Measurements from ENCODE around the gene C1QTNF8.

Gene C1QTNF8

DNA sequence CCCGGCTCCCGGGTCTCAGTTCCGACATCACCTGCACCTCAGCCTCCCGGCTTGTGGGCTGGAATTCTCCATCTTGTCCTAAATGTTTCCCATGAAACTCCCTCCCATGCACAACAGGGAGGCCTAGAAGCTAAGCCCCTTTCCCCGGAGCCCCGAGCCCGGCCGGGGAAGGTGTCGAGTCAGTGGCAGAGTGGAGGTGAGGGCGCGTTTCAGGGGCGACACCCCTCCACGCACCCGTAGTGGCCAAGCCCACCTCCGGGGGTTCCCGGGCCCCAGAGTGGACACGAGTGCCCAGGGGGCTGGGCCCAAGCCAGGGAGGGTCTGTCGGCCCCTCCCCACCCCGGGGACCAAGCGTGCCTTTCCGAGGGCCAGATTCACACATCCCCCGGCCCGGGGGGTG lies 25.0 kb upstream of the C1QTNF8 start:
- Mint-ChIP-seq H3K4me3 (no peak overlapping the region), H3K4me1 (ENCODE audit: low read depth) (no peaks in the 10 kb centered on the region), H3K36me3 (ENCODE audit: low read depth) (no peaks in the 10 kb centered on the region), H3K9me3 (no peaks in the 10 kb centered on the region), H3K27me3 (no peaks in the 10 kb centered on the region), H3K27ac (no peak overlapping the region)

- H3K27ac Mint-ChIP-seq, result no peak overlapping the region
- no peaks in the 10 kb centered on the region for H3K9me3 Mint-ChIP-seq
- H3K4me1 Mint-ChIP-seq (ENCODE audit: low read depth), result no peaks in the 10 kb centered on the region
- no peak overlapping the region for H3K4me3 Mint-ChIP-seq
- H3K27me3 Mint-ChIP-seq, result no peaks in the 10 kb centered on the region
- no peaks in the 10 kb centered on the region for H3K36me3 Mint-ChIP-seq (ENCODE audit: low read depth)
Measured at GRCh38 chr16:1120577-1120941, 24.5 kb upstream of the C1QTNF8 start.

DNA sequence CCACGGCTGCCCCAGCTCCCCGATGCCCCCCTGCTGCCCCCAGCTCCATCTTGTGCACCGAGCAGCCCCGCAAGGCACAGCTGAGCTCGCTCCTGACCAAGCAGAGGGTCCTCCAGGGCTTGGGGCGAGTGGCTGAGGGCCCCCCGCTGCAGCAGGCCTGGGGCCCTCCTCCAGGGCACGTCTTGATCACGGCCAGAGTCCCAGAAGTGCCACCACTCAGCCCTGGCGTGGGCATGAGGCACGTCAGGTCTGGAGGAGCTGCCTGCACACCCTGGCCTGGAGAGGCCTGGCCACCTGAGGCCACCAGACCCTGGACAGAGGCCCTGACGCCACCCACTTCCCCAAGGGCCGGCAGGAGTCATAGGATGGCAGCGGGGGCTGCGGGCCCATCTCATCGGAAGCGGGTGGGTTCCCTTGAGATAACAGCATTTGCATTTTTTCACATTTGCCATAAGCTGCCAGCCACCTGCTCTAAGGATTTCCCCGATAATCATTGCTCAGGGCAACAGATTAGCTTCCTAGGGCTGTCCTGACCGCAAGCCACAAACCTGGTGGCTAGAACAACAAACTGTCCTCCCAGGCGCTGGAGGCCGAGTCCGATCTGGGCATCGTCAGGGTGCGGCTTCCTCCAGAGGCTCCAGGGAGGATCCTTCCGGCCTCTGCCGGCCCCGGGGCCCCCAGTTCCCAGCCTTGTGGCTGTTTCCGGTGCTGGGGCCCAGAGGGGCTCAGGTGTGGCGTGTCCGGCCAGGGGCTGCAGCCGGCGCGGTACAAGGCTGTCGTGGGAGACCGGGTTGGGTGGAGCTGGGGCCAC lies 23.9 kb upstream of the C1QTNF8 start:
- Mint-ChIP-seq H3K4me3 (no peak overlapping the region), H3K9me3 (no peaks in the 10 kb centered on the region), H3K4me1 (ENCODE audit: low read depth) (no peaks in the 10 kb centered on the region), H3K27ac (no peak overlapping the region), H3K27me3 (no peaks in the 10 kb centered on the region), H3K36me3 (ENCODE audit: low read depth) (no peaks in the 10 kb centered on the region)

DNA sequence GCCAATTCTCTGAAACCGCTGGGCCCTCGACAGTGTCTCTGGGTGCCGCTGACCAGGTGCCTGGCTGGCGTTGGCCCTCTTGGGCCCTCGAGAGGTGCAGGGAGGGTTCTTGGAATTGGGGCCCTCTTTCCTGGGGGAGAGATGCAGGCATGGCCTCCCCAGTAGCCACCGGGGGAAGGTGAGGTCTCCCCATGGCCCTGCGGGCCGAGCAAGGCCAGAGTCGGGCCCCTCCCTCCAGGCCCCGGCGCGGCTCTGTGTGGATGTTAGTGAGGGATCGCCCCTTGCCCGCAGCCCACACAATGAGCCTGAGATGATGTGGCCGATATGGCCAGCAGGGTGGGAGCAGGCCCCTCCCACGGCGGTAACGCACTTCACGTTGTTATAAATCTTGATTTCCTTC lies 23.1 kb upstream of the C1QTNF8 start:
- no peaks in the 10 kb centered on the region for H3K9me3 Mint-ChIP-seq
- H3K27me3 Mint-ChIP-seq, result no peaks in the 10 kb centered on the region
- no peaks in the 10 kb centered on the region for H3K36me3 Mint-ChIP-seq (ENCODE audit: low read depth)
- no peaks in the 10 kb centered on the region for H3K4me1 Mint-ChIP-seq (ENCODE audit: low read depth)
- H3K27ac Mint-ChIP-seq, result no peak overlapping the region
- no peak overlapping the region for H3K4me3 Mint-ChIP-seq

DNA sequence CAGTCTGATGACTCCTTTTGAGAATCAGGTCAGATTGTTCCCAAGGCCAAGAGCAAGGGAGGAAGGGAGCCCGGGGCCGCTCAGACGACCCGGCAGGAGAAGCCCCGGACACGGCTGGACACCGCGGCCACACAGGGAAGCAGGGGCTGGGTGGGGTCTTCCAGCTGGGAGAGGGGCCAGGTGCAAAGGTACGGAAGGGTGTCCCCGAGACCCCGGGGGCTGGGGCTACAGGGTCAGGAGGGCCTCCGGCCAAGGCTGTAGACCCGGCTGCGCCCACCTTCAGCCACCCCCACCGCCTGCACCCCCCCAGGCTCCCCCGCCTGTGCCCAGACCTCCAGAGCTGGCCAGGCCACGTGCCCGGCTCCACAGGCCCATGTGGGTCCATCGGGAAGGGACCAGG lies 21.9 kb upstream of the C1QTNF8 start:
- H3K4me3 Mint-ChIP-seq, result no peak overlapping the region
- no peak overlapping the region for H3K27ac Mint-ChIP-seq
- H3K4me1 Mint-ChIP-seq (ENCODE audit: low read depth), result no peaks in the 10 kb centered on the region
- no peaks in the 10 kb centered on the region for H3K27me3 Mint-ChIP-seq
- H3K9me3 Mint-ChIP-seq, result no peaks in the 10 kb centered on the region
- no peaks in the 10 kb centered on the region for H3K36me3 Mint-ChIP-seq (ENCODE audit: low read depth)

GRCh38 chr16:1117176-1117900 lies 21.3 kb upstream of the C1QTNF8 start:
- H3K4me1 Mint-ChIP-seq (ENCODE audit: low read depth), result no peaks in the 10 kb centered on the region
- no peaks in the 10 kb centered on the region for H3K36me3 Mint-ChIP-seq (ENCODE audit: low read depth)
- H3K4me3 Mint-ChIP-seq, result no peak overlapping the region
- no peaks in the 10 kb centered on the region for H3K27me3 Mint-ChIP-seq
- no peak overlapping the region for H3K27ac Mint-ChIP-seq
- H3K9me3 Mint-ChIP-seq, result no peaks in the 10 kb centered on the region

GRCh38 chr16:1116693-1117077 lies 20.6 kb upstream of the C1QTNF8 start:
- H3K4me1 Mint-ChIP-seq (ENCODE audit: low read depth), result no peaks in the 10 kb centered on the region
- no peak overlapping the region for H3K27ac Mint-ChIP-seq
- H3K27me3 Mint-ChIP-seq, result no peaks in the 10 kb centered on the region
- H3K9me3 Mint-ChIP-seq, result no peaks in the 10 kb centered on the region
- no peaks in the 10 kb centered on the region for H3K36me3 Mint-ChIP-seq (ENCODE audit: low read depth)
- H3K4me3 Mint-ChIP-seq, result no peak overlapping the region

DNA sequence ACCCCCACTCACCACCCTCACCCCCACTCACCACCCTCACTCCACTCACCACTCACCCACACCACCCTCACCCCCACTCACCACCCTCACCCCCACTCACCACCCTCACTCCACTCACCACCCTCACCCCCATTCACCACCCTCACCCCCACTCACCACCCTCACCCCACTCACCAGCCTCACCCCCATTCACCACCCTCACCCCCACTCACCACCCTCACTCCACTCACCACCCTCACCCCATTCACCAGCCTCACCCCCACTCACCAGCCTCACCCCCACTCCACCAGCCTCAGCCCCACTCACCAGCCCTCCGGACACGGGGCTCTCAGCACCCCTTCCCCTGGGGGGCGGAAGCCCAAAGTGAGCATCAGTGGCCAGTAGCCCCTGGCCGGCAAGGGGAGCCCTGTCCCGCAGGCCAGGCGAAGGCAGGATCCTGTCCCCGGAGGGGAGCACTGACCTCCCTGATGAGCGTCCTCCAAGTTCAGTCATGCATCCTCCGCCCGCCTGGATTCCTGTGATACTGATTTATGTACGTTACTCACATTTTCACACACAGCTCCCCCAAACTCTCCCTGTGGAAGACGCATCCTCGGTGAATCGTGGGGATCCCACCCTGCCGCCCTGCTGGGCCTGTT lies 18.0 kb upstream of the C1QTNF8 start:
- no peaks in the 10 kb centered on the region for H3K9me3 Mint-ChIP-seq
- no peaks in the 10 kb centered on the region for H3K4me1 Mint-ChIP-seq (ENCODE audit: low read depth)
- H3K27me3 Mint-ChIP-seq, result no peaks in the 10 kb centered on the region
- no peaks in the 10 kb centered on the region for H3K36me3 Mint-ChIP-seq (ENCODE audit: low read depth)
- H3K4me3 Mint-ChIP-seq, result no peak overlapping the region
- H3K27ac Mint-ChIP-seq, result no peak overlapping the region

GRCh38 chr16:1113489-1113888 lies 17.4 kb upstream of the C1QTNF8 start:
- no peak overlapping the region for H3K4me3 Mint-ChIP-seq

DNA sequence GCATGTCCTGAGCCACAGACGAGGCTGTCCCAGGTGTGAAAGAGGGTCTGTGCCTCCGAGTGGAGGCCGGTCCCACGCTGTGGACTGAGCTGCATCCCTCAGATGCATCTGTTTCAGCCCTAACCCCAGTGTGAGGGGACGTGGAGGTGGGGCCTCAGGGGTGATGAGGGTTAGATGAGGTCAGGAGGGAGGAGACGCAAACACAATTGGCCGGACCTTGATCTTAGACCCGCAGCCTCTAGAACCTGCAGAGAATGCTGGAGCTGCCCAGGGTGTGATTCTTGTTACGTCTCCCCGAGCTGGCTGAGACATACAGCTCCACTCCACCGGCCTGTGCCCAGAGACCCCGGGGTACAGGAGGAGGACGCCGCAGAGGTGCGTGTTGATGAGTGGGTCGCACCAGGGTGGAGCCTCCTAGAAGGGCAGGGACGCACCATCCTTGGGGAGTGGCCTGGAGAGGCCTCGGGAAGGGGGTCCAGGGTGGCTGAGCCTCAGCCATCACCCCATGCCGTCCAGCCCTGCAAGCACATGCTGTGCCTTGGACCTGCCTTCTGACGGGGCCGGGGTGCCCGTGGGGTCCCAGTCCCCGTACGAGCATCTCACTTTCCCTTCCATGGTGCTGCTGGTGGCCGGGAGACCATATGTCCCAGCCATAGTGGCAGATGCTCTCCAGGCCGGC lies 16.6 kb upstream of the C1QTNF8 start:
- Mint-ChIP-seq H3K4me3 (no peak overlapping the region), H3K36me3 (ENCODE audit: low read depth) (no peaks in the 10 kb centered on the region), H3K4me1 (ENCODE audit: low read depth) (no peaks in the 10 kb centered on the region), H3K27me3 (no peaks in the 10 kb centered on the region), H3K27ac (no peak overlapping the region), H3K9me3 (no peaks in the 10 kb centered on the region)

More at GRCh38 chr16:1113489-1113888, 17.4 kb upstream of the C1QTNF8 start:
- no peak overlapping the region for H3K27ac Mint-ChIP-seq
- H3K9me3 Mint-ChIP-seq, result no peaks in the 10 kb centered on the region
- H3K36me3 Mint-ChIP-seq (ENCODE audit: low read depth), result no peaks in the 10 kb centered on the region
- H3K27me3 Mint-ChIP-seq, result no peaks in the 10 kb centered on the region
- no peaks in the 10 kb centered on the region for H3K4me1 Mint-ChIP-seq (ENCODE audit: low read depth)

DNA sequence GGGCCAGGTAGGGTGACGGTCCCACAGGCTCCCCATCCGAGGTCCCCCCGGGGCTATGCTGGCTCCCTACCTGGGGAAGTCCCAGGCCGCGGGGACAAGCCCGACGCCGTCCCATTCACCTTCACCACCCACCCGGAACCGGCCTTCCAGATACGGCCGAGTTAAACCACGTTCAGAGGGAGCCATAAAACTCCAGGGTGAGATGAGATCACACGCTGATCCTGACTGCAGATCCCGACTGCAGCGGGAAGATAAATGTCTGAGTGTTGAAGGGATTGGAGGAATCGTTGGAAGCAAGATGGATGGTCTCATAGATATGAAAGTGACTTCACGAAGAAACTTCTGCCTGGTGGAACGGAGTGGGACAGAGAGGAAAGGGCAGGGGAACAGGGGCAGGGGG lies 13.6 kb upstream of the C1QTNF8 start:
- no peak overlapping the region for H3K27ac Mint-ChIP-seq
- H3K4me3 Mint-ChIP-seq, result no peak overlapping the region
- H3K9me3 Mint-ChIP-seq, result no peaks in the 10 kb centered on the region
- no peaks in the 10 kb centered on the region for H3K27me3 Mint-ChIP-seq
- no peaks in the 10 kb centered on the region for H3K36me3 Mint-ChIP-seq (ENCODE audit: low read depth)
- H3K4me1 Mint-ChIP-seq (ENCODE audit: low read depth), result no peaks in the 10 kb centered on the region

- no peak overlapping the region for H3K27ac Mint-ChIP-seq
- no peaks in the 10 kb centered on the region for H3K4me1 Mint-ChIP-seq (ENCODE audit: low read depth)
- no peaks in the 10 kb centered on the region for H3K36me3 Mint-ChIP-seq (ENCODE audit: low read depth)
- H3K4me3 Mint-ChIP-seq, result no peak overlapping the region
- peaks cover 3% of the 10 kb centered on the region for H3K27me3 Mint-ChIP-seq
- no peaks in the 10 kb centered on the region for H3K9me3 Mint-ChIP-seq
Measured at GRCh38 chr16:1108299-1109252, 12.5 kb upstream of the C1QTNF8 start.

DNA sequence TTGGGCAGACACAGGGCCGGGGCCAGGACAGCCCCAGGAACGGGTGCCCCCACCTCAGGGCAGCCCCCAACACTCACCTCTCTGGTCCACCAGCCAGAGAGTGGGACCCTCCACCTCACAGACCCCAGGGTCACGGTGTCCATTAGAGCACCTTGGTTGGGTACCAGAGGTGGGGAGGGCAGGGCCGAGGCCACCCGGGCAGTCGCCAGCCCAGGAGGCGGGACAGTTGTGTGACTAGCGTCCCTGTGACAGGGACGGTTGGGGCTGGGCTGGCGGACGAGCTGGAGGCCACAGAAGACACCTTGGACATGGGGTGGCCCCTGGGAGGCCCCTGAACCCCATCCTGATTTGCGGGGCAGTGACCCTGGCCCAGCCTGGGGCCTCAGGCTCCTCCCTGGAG lies 11.7 kb upstream of the C1QTNF8 start:
- H3K27ac Mint-ChIP-seq, result no peak overlapping the region
- no peaks in the 10 kb centered on the region for H3K36me3 Mint-ChIP-seq (ENCODE audit: low read depth)
- no peak overlapping the region for H3K4me3 Mint-ChIP-seq
- peaks cover 3% of the 10 kb centered on the region for H3K27me3 Mint-ChIP-seq
- H3K4me1 Mint-ChIP-seq (ENCODE audit: low read depth), result no peaks in the 10 kb centered on the region
- H3K9me3 Mint-ChIP-seq, result no peaks in the 10 kb centered on the region

- Mint-ChIP-seq H3K4me3 (no peak overlapping the region), H3K36me3 (ENCODE audit: low read depth) (no peaks in the 10 kb centered on the region), H3K4me1 (ENCODE audit: low read depth) (no peaks in the 10 kb centered on the region), H3K27ac (no peak overlapping the region), H3K9me3 (no peaks in the 10 kb centered on the region), H3K27me3 (peaks cover 3% of the 10 kb centered on the region)
Measured at GRCh38 chr16:1107141-1107540, 11.1 kb upstream of the C1QTNF8 start.
